HG02642 (cell line): ENCODE data around the gene OPN1SW.
A peak's percentile ranks its signal among the peaks of the same experiment; 100 is the strongest.

Experiments used
- ATAC-seq: cut with Tn5 transposase; IDR thresholded peaks from one replicate; pipeline ENCODE4 v1.9.1; 2021; ENCODE audit warnings: mild to moderate bottlenecking; ENCODE audit not compliant: unreplicated experiment, poor library complexity

OPN1SW gene

DNA sequence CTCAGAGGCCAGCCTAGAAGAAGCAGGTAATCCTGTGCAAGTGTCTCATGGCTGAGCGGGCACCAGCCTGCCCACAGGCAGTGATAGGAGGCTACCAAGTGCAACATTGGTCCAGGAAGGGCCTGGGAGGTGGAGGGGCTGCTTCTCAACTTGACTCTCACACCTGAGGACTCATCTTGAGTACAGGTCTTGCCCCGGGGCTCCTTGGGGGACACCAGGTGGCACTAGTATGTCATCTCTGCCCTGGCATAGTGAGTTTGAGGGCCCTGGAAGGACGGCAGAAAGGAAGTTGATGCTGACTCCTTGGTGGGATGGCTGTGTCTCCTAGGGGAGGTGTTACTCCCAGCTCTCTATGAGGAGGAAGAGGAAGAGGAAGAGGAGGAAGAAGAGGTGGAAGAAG, 18.4 kb upstream of the OPN1SW start:
- ATAC-seq: no peak

DNA sequence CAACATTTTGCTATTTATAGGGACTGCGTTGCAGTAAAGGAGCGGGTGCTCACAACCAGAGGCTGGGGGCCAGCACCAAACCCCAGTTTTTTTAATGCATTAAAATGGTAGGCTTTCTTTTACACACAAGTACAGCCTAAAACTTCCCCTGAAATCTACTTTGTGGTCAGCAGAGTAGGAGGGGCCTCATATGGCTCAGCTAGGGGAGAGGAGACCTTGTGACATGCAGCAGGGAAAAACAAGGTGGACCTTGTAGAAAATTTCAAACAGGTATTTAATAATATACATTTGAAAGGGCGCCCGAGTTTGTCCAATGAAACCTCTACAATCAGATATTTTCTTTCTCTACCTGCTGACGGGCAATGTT, 17.6 kb upstream of the OPN1SW start:
- ATAC-seq: no peak

DNA sequence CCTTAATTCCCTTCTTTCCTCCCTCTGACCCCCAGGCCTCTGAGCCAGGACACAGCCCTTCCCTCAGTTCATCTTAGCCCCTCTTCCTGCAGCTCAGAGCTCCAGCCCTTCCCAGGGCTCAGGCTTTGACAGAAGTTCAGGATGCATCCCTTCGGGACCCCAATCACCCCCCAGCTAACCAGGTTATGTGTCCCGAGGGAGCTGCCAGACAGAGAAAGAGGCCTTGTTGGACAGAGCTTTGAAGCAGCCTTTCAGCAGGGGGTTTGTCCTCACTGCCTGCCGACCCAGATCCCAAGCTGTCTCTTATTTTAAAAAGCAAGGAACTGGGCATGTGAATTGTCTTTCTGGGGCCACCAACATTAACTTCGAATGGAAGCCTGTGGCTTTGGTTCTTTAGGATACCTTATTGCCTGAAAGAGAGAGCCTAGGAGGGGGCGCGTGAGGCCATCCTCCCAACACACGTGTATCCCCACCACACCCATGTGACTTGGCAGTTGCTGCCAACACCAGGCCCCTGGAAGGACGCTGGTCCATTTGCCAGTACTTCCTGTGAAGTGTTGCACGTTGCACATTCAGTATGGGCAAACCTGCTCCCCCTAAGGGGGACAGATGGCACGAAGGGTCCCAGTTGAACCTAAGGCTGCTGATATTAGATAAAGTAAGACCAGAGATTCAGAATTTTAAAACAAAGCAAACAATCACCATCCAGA, 17.0 kb upstream of the OPN1SW start:
- no peak for ATAC-seq

GRCh38 chr7:128791972-128792327, 16.4 kb upstream of the OPN1SW start:
- no peak for ATAC-seq

DNA sequence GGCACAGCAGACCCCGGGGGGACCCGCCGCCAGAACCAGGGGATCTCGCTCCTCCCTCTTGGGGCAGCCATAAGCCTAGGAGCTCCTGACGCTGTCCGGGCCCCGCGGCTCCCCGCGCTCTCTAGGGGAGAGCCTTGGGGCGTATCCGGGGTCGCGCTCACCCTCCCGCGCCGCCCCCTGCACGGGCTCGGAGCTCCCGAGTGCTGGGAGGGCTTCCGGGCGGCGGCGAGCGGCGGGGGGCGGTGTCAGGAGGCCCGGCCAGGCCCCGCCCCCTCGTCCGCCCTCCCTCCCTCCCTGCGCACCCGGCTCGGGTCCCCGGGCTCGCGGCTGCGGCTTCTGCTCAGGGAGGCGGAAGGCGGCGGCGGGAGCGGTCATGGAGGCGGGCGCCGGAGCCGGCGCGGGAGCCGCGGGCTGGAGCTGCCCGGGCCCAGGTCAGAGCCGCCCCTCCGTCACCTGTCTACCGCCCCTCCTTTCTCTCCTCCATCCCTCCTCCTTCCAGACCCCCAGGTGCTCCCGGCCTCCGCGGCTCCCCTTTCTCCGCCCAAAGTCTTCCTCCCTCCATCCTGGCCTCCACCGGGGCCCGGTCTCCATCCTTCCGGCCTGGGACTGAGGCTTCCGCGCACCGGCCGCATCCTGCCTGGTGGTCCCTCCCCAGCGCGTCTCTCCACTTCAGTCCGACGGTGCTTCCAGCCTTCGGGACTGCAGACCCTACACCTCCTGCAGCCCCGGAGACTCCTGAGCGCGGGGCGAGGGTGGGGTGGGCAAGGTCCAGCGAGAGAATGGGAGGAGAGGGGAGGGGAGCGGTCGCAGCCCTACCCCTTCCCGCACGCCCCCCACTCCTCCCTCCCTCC, 15.8 kb upstream of the OPN1SW start, which contains the start of gene CCDC136:
CCDC136 (plus strand) TSS at position 848 of the 851 bp plus-strand sequence. CDS start 444 bp downstream, outside the sequence.
- ATAC-seq: peak; percentile 87

GRCh38 chr7:128790315-128791041, 14.9 kb upstream of the OPN1SW start:
- peak; percentile 6 for ATAC-seq

DNA sequence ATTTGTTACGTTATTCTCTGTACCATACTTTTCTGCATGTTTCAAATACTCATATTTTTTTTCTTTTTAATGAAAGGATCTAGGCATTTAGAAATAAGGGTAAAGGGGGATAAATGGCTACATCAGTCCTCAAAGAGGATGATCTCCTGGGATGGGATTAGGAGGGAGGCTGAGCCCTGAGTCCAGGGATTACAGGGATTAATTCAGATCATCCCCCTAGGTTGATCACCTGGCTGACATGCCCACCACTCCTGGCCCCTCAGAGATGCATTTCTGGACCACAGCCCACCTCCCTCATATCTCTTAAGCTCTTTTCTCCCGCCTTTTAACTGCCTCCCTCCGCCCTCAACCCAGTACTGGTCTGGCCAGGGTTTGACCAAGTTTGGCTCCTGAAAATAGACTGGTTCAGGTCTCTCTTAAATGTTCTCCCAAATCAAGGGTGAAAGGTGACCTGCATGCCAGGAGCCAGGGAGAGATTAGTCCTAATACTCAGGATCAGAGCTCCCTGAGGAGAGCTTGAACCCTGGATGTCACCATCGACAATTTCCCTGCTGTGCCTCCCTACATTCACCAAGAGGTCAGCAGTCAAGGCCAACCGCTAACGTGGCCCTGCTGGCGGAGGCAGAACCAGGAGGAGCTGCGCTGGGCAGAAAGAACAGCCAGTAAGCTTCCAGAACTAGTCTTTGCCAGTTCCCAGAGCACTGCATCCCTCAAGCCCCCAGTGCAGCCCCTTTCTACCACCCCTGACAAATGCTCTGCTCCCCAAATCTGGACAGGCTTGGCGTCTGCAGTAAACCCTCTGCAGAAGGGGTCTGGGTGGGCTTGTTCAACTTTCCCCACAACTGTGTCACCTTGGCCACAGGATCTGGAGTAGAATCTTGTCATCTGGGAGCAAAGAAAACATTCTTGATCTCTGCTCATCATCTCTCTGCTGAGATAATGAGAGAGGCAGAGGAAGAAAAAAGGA, 13.1 kb upstream of the OPN1SW start:
- ATAC-seq: no peak

DNA sequence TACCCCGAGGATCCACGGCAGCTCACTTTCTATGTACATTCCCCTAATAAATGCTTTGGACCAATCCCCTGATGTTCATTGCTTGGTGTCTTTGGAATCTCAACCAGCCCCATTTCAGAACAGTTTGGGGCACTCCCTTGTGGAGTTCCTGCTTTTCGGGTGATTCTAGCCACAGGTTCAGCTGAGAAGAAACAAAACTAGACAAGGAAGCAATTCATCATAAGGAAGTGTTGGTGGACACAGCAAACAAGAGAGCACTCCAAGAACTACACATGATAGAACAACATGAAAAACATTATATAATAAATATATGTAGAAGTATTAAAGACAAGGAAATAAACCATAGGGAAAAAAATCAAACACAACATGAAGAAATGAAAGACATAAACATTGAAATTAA, 10.1 kb upstream of the OPN1SW start:
- no peak for ATAC-seq

GRCh38 chr7:128783143-128783861, 7.7 kb upstream of the OPN1SW start:
- ATAC-seq: no peak

- no peak for ATAC-seq
Observed at GRCh38 chr7:128781851-128782250, 6.3 kb upstream of the OPN1SW start.

- ATAC-seq: no peak
Observed at GRCh38 chr7:128781126-128781525, 5.5 kb upstream of the OPN1SW start.

GRCh38 chr7:128778946-128779345, 3.4 kb upstream of the OPN1SW start:
- no peak for ATAC-seq

- no peak for ATAC-seq
Observed at GRCh38 chr7:128777156-128778123, 1.8 kb upstream of the OPN1SW start.

GRCh38 chr7:128774921-128775320, 673 bp downstream of the OPN1SW start:
- ATAC-seq: no peak

DNA sequence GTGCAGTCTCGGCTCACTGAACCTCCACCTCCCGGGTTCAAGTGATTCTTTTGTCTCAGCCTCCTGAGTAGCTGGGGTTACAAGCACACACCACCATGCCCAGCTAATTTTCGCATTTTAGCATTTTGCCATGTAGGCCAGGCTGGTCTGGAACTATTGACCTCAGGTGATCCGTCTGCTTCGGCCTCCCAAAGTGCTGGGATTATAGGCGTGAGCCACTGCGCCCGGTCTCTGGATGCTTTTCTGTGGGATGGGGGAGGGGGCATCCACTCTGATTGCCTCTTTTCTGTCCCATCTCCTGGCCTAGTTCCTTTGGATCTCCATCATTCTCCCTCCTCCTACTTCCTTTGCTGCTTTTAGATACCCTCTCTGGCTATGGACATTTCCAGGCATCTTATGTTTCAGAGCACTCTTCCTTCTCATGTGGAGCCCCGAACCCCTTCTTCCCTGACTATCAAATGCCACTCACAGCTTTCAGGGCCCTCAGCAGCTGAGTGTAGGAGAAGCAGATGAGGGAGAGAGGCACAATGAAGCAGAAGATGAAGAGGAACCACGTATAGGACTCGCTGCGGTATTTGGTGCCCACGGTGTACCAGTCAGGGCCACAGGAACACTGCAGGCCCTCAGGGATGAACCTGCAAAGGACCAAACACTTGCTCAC, 1.4 kb downstream of the OPN1SW start:
- no peak for ATAC-seq

DNA sequence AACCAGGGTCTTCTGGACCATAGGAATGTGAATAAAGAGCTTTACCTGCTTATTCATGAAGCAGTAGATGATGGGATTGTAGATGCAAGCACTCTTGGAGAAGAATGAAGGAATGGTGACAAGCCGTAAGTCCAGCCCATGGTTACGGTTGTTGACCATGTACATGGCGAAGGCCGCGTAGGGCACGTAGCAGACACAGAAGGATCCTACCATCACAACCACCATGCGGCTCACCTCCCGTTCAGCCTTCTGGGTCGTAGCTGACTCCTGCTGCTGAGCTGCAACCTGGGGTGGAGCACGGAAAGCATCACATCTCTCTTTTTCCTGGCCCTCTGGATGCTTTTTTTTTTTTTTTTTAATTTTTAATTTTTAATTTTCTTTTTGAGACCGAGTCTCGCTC, 2.0 kb downstream of the OPN1SW start:
- no peak for ATAC-seq

DNA sequence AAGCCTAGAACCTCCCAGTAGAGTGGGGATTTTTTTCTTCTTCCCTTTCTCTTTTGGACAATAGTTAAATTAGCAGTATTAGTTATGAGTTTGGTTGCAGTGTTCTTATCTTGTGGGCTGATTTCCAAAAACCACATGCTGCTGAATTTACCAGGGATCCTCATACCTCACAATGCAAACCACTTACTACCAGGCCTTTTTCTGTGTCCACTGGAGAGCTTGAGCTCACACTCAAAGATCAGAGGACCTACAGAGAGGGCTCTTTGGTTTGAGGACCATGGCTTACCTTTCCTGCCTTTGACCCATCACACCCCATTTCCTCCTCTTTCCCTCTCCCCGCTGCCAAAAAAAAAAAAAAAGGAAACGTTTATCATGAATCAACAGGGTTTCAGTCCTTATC, 5.4 kb downstream of the OPN1SW start:
- no peak for ATAC-seq
